Measurements from ENCODE around the gene PPP1R37. TPM values are rescaled to one million over a fixed set of nuclear protein-coding genes. Genes with fewer than 3 reads are reported as not detected.

The PPP1R37 gene
- total RNA-seq, 2 donors from 2014 or later, result 21.7 to 22.9 TPM

- DNase-seq (ENCODE audit: low spot score), result no peak
- H3K9me3 ChIP-seq, result no peaks in the 10 kb centered on the region
- no peak overlapping the region for H3K4me3 ChIP-seq
- peaks cover 0 to 10% of the 10 kb centered on the region in 2 donors for H3K4me1 ChIP-seq
- no peaks in the 10 kb centered on the region for H3K27me3 ChIP-seq
- no peak for TF ChIP-seq CTCF (IDR thresholded peaks at IDR 0.05)
- no peaks in the 10 kb centered on the region for H3K36me3 ChIP-seq
- H3K27ac ChIP-seq, result no peak overlapping the region
These were observed 29.9 kb downstream of the PPP1R37 start for GRCh38 chr19:45122832-45123231.

- no peak for TF ChIP-seq CTCF (IDR thresholded peaks at IDR 0.05)
- no peak for DNase-seq (ENCODE audit: low spot score)
- Histone ChIP-seq H3K27me3 (no peaks in the 10 kb centered on the region), H3K9me3 (no peaks in the 10 kb centered on the region), H3K27ac (no peak overlapping the region), H3K4me1 (peaks cover 0 to 4% of the 10 kb centered on the region in 2 donors), H3K4me3 (no peak overlapping the region), H3K36me3 (no peaks in the 10 kb centered on the region)
These were observed 30.5 kb downstream of the PPP1R37 start for GRCh38 chr19:45123440-45123850.

- no peak for DNase-seq (ENCODE audit: low spot score)
- Histone ChIP-seq H3K27ac (no peak overlapping the region), H3K9me3 (no peaks in the 10 kb centered on the region), H3K27me3 (no peaks in the 10 kb centered on the region), H3K36me3 (no peaks in the 10 kb centered on the region), H3K4me3 (no peak overlapping the region), H3K4me1 (no peaks in the 10 kb centered on the region)
- TF ChIP-seq CTCF (IDR thresholded peaks at IDR 0.05), result no peak
These were observed 31.0 kb downstream of the PPP1R37 start for GRCh38 chr19:45124021-45124420.

DNA sequence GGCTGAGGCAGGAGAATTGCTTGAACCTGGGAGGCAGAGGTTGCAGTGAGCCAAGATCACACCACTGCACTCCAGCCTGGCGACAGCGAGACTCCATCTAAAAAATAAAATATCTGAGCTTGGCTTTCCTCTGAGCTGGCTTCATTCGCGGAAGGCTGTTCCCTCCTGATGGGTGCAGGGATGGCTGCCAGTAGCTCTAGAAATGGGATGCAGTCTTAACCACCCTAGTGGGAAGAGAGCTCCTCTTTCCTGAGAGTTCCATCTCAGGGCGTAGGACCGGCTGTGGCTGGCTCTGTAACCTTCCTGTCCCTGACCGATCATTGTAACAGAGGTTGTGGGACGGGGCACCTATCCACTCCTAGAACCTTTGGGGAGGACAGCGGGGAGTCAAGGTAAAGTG, 32.4 kb downstream of the PPP1R37 start:
- Histone ChIP-seq H3K27me3 (no peaks in the 10 kb centered on the region), H3K27ac (no peak overlapping the region), H3K9me3 (no peaks in the 10 kb centered on the region), H3K4me3 (no peak overlapping the region), H3K4me1 (no peaks in the 10 kb centered on the region), H3K36me3 (no peaks in the 10 kb centered on the region)
- DNase-seq (ENCODE audit: low spot score), result no peak
- TF ChIP-seq CTCF (IDR thresholded peaks at IDR 0.05), result no peak

DNA sequence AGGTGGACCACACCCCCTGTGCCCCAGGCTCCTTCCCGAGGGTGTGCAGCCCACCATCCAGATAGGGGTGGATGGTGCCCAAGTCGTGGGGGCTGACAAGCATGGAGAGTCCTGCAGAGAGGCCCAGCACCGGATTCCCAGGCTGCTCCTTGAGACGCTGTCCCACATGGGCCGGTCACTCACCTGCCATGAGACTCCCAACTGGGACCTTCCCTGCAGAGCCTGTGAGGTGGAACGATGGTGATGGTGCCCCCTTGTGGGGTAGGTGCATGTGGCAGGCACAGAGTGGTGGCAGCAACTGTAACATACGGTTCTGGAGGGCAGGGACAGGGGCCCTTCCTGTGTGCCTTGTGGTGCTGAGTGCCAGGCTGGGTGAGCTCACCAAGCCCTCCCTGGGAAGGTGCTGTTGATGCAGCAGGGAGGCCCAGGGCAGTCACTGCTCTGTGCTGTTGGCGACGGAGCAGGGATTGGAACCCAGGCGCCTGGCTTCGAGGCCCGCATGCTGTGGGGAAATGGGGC, 33.1 kb downstream of the PPP1R37 start:
- no peak for DNase-seq (ENCODE audit: low spot score)
- H3K36me3 ChIP-seq, result no peaks in the 10 kb centered on the region
- no peaks in the 10 kb centered on the region for H3K27me3 ChIP-seq
- H3K27ac ChIP-seq, result no peak overlapping the region
- TF ChIP-seq CTCF (IDR thresholded peaks at IDR 0.05), result peak; percentile 67 to 70
- no peaks in the 10 kb centered on the region for H3K9me3 ChIP-seq
- H3K4me3 ChIP-seq, result no peak overlapping the region
- H3K4me1 ChIP-seq, result no peaks in the 10 kb centered on the region

- Histone ChIP-seq H3K27ac (no peak overlapping the region), H3K36me3 (no peaks in the 10 kb centered on the region)
- no peak for TF ChIP-seq CTCF (IDR thresholded peaks at IDR 0.05)
These were observed 33.7 kb downstream of the PPP1R37 start for GRCh38 chr19:45126654-45127053.

More at GRCh38 chr19:45126654-45127053, 33.7 kb downstream of the PPP1R37 start:
- Histone ChIP-seq H3K4me3 (no peak overlapping the region), H3K27me3 (no peaks in the 10 kb centered on the region), H3K9me3 (no peaks in the 10 kb centered on the region), H3K4me1 (no peaks in the 10 kb centered on the region)
- no peak for DNase-seq (ENCODE audit: low spot score)

All from right atrium auricular region (tissue), 2 donors.